Mesendoderm (in vitro differentiated cells): ENCODE results near the gene NRL.

ENCODE experiments used
- small RNA-seq: library from polyadenylated mRNA; stranded (forward); fragments of <200 nt; extraction: miRNeasy Mini kit (QIAGEN cat#:217004); gene quantifications from one replicate; pipeline ENCODE3, GENCODE V24; 2013; ENCODE audit not compliant: insufficient read depth

The NRL gene

Small RNAs within 50 kb of the gene (small RNA-seq; reads per million reads assigned to genes)
- 3.8 reads per million, percentile 58 among the genes with 10 or more reads in this experiment for gene RNA5SP383
